Pons (tissue), 1 donor: Measurements from ENCODE around the gene LY6G5C.

Experiments
- DNase-seq: peaks from one replicate; pipeline ENCODE4 v3.0.0-alpha.2; 2016; ENCODE audit warnings: low spot score

The LY6G5C gene

GRCh38 chr6:31680226-31681134 lies at the start of gene LY6G5C:
LY6G5C (minus strand) TSS chr6:31681067; CDS start chr6:31680373, 694 bp downstream.
- peak; percentile 78 for DNase-seq

DNA sequence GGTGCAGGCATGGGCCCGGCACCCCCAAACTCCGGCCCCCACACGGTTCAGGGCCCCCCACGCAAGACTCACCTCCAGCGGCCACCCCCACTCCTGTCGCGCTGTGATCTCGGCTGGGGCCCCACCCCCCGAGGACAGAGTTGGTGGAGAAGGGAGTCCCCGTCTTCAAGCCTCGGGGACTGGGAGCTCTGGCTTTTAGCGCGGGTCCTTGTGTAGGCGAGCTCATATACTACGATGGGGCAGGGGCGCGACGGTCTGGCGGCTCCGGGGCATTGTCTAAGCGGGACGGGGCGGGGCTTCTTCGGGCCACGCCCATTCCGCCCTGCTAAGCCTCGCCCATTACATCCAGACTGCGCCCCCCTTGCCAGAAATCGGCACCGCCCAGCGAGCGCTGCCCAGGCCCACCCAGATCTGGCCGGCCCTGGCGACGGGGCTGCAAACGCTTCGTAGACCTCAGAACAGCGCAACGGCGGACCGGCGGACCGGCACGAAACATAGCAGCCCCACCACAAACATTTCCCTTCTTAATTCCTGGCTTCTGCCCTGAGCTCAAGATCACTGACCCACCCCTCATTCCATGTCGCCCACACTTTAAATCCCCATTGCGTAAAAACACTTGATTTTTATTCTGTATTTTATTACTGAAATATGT lies 49.2 kb upstream of the LY6G5C start:
- DNase-seq = peak; percentile 69

DNA sequence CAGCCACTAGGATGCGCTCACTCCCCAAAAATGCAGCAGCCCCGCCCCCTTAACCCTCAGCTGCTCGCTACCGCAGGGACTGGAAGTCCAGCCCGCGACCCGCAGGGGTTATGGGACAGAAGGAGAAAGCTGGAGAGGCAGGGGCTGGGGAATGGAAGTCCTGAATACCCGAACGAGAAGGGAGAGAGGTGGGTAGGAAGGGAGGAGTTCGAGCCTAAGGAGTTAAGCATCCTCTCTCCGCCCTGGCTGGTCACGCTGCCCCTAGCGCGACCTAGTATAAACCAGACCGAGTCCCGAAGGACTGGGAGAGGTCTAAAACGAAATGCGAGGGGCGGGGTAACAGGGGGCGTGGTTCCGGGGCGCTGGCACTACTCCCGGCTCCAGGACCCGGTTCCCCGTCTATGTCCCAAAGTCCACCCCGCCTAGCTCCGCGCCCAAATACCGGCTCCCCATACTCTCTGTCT lies 48.7 kb upstream of the LY6G5C start:
- DNase-seq = peak; percentile 81

DNA sequence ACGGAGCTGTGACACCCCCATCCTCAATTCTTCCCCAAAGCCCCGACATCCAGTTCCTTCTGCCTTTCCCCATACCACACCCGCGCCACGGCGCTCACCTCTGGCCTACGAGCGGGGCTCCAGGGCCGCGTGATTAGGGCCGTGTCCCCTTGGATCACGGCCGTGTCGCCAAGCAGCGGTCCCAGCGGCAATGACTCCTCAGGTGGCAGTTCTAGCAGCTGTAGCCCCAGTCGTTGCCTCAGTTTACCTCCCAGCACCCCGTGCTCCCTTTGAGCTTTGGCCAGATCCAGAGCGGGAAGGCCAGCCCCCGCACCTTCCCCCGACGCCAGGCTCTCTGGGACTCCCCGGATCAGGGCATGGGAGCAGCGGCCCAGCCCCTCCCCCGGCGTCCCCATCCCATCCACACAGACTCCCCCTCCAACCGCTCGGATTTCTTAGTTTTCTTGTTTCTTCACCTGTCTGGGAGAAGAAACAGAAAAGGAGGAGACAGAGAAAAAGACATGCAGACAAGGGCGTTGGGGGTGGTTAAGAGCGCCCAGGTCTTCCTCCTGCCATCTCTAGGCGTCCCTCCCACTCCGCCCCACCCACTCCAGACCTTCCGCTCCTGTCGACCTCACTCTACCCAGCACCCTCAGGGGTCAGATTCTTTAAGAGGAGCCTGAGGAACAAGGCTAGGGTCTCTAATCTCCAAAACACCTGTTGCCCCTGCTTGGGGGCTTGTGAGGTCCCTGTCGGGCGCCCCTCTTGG lies 48.1 kb upstream of the LY6G5C start, which contains the start of gene DDAH2:
DDAH2 (minus strand) TSS at position 533 of the 748 bp plus-strand sequence; CDS start at position 395, 138 bp downstream.
- no peak for DNase-seq

- DNase-seq = no peak
These were observed 47.1 kb upstream of the LY6G5C start for GRCh38 chr6:31727717-31728671.

GRCh38 chr6:31727034-31727716 lies 46.3 kb upstream of the LY6G5C start:
- no peak for DNase-seq

DNA sequence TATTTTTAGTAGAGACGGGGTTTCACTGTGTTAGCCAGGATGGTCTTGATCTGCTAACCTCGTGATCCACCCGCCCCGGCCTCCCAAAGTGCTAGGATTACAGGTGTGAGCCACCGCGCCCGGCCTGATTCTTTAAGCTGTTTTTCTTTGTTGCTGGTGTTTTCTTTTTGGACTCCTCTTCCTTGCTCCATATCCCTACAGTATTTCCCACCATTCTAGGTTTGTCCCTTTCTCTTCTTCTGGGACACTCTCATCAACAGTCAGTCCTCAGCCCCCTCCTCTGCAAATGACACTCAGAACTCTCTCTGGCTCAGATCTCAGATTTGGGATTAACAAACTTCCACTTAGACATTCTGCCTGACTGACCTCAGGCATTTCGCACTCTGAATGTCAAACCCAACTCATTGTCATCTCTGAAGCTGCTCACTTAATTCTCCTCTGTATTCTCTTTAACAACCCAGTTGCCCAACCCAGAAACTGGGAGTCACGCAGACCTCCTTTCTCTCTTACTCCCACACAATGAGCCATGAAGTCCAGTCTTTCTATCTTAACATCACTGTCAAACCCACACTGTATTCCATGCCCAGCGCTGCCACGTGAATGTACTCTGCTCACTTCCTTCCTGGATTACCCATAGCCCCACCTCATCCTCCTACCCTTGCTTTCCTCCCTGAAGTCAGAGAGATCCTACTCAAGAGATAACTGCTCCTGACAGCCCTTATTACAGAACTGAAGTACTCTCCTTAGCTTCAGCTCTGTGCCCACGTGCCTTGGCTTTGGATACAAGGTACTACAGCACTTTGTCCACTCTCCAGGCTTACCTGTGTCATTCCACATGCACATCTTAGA lies 44.9 kb upstream of the LY6G5C start:
- DNase-seq = no peak

DNA sequence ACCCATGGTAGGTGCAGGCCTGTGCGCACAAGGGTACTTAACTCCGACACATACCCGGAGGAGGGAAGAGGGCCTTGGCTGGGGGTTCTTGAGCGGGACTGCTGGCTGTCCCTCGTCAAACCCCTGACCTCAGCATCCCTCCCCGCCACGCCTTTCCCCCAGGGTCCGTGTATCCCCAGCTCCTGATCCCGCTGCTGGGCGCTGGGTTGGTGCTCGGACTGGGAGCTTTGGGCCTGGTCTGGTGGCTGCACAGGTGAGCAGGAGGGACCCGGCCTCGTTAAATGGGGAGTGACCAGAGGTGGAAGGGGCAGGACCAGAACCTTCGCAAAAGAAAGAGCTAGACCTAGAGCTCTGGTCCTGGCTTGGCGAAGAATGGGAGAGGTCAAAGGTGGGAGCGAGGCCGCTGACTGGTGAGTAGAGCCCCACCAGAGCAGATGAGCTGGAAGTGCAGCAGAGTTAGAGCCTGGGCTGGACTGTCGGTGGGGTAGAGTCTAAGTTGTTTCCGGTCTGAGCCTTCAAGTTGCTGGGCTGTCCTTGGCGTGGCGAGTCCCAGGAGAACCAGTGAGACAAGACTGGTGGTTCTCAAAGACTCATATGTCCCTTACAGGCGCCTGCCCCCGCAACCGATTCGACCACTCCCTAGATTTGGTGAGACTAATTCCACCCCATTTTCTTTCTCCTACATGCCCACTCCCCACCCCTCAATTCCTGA lies 43.3 kb upstream of the LY6G5C start:
- no peak for DNase-seq

DNA sequence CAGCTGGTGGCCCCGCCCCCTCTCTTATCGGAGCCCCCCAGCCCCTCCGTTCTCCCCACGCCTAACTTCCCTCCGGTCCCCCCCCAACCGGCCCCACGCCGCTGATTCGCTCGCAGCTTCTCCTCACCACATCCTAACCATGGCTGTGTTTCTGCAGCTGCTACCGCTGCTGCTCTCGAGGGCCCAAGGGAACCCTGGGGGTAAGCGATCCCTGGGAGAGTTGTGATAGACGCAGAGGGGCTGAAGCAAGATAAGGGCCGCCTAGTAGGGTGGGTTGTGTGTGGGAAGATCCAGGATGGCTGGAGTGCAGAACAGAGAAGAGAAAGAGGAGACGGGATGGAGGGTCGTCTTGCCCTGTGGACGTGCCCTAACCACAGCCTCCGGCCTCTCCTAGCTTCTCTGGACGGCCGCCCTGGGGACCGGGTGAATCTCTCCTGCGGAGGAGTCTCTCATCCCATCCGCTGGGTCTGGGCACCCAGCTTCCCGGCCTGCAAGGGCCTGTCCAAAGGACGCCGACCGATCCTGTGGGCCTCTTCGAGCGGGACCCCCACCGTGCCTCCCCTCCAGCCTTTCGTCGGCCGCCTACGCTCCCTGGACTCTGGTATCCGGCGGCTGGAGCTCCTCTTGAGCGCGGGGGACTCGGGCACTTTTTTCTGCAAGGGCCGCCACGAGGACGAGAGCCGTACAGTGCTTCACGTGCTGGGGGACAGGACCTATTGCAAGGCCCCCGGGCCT lies 42.5 kb upstream of the LY6G5C start, which contains the start of gene MPIG6B:
MPIG6B (plus strand) TSS at position 129 of the 735 bp plus-strand sequence; CDS start at position 140, 11 bp downstream.
- no peak for DNase-seq

- no peak for DNase-seq
These were observed 41.3 kb upstream of the LY6G5C start for GRCh38 chr6:31722173-31722572.

GRCh38 chr6:31721351-31722020 lies 40.6 kb upstream of the LY6G5C start, which contains the start of gene LY6G6C:
LY6G6C (minus strand) TSS chr6:31721746; CDS start chr6:31721679, 67 bp downstream.
- DNase-seq = no peak

DNA sequence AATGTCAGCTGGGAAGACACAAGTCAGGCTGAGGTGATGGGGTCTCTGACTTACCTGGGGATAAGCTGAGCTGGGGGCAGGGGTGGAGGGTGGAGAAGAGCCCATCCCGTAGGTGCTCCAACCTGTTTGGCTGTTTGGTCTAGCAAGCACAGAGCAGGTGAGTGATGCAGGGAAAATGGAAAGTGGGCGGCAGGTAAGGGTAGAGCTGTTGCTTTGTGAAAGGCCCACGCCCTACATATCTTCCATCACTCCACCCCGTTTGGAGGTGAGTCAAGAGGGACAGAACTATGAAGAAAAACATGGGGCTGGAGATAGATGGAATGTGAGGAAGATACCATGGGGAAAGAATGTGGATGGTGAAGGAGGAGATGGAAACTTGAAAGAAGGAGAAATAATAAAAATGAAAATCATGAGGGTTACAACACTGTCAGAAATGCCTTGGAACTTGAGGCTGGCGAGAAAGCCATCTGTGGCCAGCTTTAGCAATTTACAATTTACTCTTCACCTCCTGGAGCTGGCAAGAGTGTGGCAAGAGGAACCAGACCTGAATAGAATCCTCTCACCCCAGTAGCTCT lies 39.4 kb upstream of the LY6G5C start:
- DNase-seq = no peak

GRCh38 chr6:31719001-31719400 lies 38.1 kb upstream of the LY6G5C start:
- DNase-seq = no peak

DNA sequence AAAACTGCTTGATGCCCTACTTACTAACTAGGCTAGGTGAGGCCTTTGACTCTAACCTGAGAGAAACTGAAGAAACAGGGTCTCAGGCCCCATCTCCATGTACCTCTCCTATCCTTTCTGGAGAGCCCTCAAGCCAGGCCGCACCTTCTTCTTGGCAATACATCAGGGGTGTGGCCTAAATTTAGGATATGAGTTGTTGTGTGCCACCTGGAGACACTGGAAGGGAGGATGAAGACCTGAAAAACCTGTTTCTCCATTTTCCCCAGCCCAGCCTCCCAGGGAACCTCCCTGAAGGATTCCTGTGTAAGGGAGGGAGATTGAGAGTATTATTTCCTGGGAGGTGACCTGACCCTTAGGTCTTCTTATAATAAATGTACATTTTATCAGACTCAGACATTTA lies 37.4 kb upstream of the LY6G5C start:
- DNase-seq = no peak

DNA sequence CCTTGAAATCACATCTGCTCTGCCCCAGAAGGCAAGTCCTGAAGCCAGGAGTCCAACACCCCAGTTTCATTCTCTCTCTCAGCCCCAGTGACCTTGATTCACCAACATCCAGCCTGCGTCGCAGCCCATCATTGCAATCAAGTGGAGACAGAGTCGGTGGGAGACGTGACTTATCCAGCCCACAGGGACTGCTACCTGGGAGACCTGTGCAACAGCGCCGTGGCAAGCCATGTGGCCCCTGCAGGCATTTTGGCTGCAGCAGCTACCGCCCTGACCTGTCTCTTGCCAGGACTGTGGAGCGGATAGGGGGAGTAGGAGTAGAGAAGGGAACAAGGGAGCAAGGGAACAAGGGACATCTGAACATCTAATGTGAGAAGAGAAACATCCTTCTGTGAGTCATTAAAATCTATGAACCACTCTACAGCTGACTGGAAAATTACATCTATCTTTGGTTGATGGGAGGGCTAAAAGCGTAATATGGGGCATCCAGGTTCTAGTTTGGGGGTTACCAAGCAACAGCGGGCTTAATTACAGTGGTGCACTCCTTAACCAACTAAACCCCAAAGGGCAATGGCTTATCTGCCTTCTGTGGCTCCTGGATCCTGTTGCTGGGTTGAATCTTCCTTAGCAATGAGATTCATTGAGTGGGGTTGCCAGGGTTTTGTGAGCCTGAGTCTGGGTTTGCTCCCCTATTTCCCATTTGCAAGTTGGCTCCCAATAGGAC lies 36.8 kb upstream of the LY6G5C start:
- no peak for DNase-seq
